Activated naive CD4-positive, alpha-beta T cell treated with anti-CD3 and anti-CD28 coated beads, Interleukin-2, amount 50 U/mL, for 24 hours (primary cell): ENCODE results near the gene CRIM1.

Experiments used
- H3K27ac Mint-ChIP-seq: one replicate; pipeline ENCODE4 v1.8.0; 2021; ENCODE audit warnings: mild to moderate bottlenecking, mixed read lengths
- H3K27me3 Mint-ChIP-seq: one replicate; pipeline ENCODE4 v1.8.0; 2021; ENCODE audit warnings: mixed read lengths
- H3K36me3 Mint-ChIP-seq: one replicate; pipeline ENCODE4 v1.8.0; 2021; ENCODE audit warnings: mixed read lengths
- H3K4me1 Mint-ChIP-seq: one replicate; pipeline ENCODE4 v1.8.0; 2021; ENCODE audit warnings: mixed read lengths
- H3K4me3 Mint-ChIP-seq: one replicate; pipeline ENCODE4 v1.8.0; 2021; ENCODE audit warnings: mild to moderate bottlenecking, mixed read lengths
- H3K9me3 Mint-ChIP-seq: one replicate; pipeline ENCODE4 v1.8.0; 2021; ENCODE audit warnings: mixed read lengths

CRIM1 gene

GRCh38 chr2:36395866-36396265 is 40.3 kb downstream of the CRIM1 start:
- Mint-ChIP-seq H3K27me3 (no peaks in the 10 kb centered on the region), H3K4me1 (no peaks in the 10 kb centered on the region), H3K36me3 (no peaks in the 10 kb centered on the region), H3K4me3 (no peak overlapping the region), H3K9me3 (no peaks in the 10 kb centered on the region), H3K27ac (no peak overlapping the region)

- H3K27me3 Mint-ChIP-seq, result no peaks in the 10 kb centered on the region
- no peaks in the 10 kb centered on the region for H3K9me3 Mint-ChIP-seq
- H3K4me3 Mint-ChIP-seq, result no peak overlapping the region
- no peaks in the 10 kb centered on the region for H3K4me1 Mint-ChIP-seq
- no peaks in the 10 kb centered on the region for H3K36me3 Mint-ChIP-seq
- no peak overlapping the region for H3K27ac Mint-ChIP-seq
These were observed 41.4 kb downstream of the CRIM1 start for GRCh38 chr2:36396878-36397539.

GRCh38 chr2:36397728-36398413 is 42.3 kb downstream of the CRIM1 start:
- Mint-ChIP-seq H3K36me3 (no peaks in the 10 kb centered on the region), H3K27me3 (no peaks in the 10 kb centered on the region), H3K4me3 (no peak overlapping the region), H3K27ac (no peak overlapping the region), H3K4me1 (no peaks in the 10 kb centered on the region), H3K9me3 (no peaks in the 10 kb centered on the region)

GRCh38 chr2:36399050-36399449 is 43.5 kb downstream of the CRIM1 start:
- Mint-ChIP-seq H3K27me3 (no peaks in the 10 kb centered on the region), H3K36me3 (no peaks in the 10 kb centered on the region), H3K9me3 (no peaks in the 10 kb centered on the region), H3K27ac (no peak overlapping the region), H3K4me3 (no peak overlapping the region), H3K4me1 (no peaks in the 10 kb centered on the region)

GRCh38 chr2:36403675-36404230 is 48.2 kb downstream of the CRIM1 start:
- H3K4me1 Mint-ChIP-seq, result no peaks in the 10 kb centered on the region
- no peaks in the 10 kb centered on the region for H3K36me3 Mint-ChIP-seq
- H3K9me3 Mint-ChIP-seq, result no peaks in the 10 kb centered on the region
- no peak overlapping the region for H3K27ac Mint-ChIP-seq
- H3K27me3 Mint-ChIP-seq, result no peaks in the 10 kb centered on the region
- no peak overlapping the region for H3K4me3 Mint-ChIP-seq

GRCh38 chr2:36404318-36404717 is 48.7 kb downstream of the CRIM1 start:
- no peak overlapping the region for H3K27ac Mint-ChIP-seq
- H3K4me3 Mint-ChIP-seq, result no peak overlapping the region
- H3K36me3 Mint-ChIP-seq, result no peaks in the 10 kb centered on the region
- no peaks in the 10 kb centered on the region for H3K9me3 Mint-ChIP-seq
- peaks cover under 1% of the 10 kb centered on the region for H3K27me3 Mint-ChIP-seq
- no peaks in the 10 kb centered on the region for H3K4me1 Mint-ChIP-seq

GRCh38 chr2:36404754-36405153 is 49.2 kb downstream of the CRIM1 start:
- H3K27ac Mint-ChIP-seq, result no peak overlapping the region
- H3K4me3 Mint-ChIP-seq, result no peak overlapping the region
- H3K4me1 Mint-ChIP-seq, result no peaks in the 10 kb centered on the region
- no peaks in the 10 kb centered on the region for H3K9me3 Mint-ChIP-seq
- peaks cover 3% of the 10 kb centered on the region for H3K27me3 Mint-ChIP-seq
- no peaks in the 10 kb centered on the region for H3K36me3 Mint-ChIP-seq

GRCh38 chr2:36405183-36405582 is 49.6 kb downstream of the CRIM1 start:
- H3K9me3 Mint-ChIP-seq, result no peaks in the 10 kb centered on the region
- H3K36me3 Mint-ChIP-seq, result no peaks in the 10 kb centered on the region
- peaks cover 3% of the 10 kb centered on the region for H3K27me3 Mint-ChIP-seq
- no peak overlapping the region for H3K4me3 Mint-ChIP-seq
- no peak overlapping the region for H3K27ac Mint-ChIP-seq
- H3K4me1 Mint-ChIP-seq, result no peaks in the 10 kb centered on the region

- Mint-ChIP-seq H3K27me3 (peaks cover 3% of the 10 kb centered on the region), H3K4me1 (no peaks in the 10 kb centered on the region), H3K27ac (no peak overlapping the region), H3K36me3 (no peaks in the 10 kb centered on the region), H3K9me3 (no peaks in the 10 kb centered on the region), H3K4me3 (no peak overlapping the region)
These were observed 50.7 kb downstream of the CRIM1 start for GRCh38 chr2:36406296-36406695.

GRCh38 chr2:36407413-36407812 is 51.8 kb downstream of the CRIM1 start:
- Mint-ChIP-seq H3K27ac (no peak overlapping the region), H3K4me1 (no peaks in the 10 kb centered on the region), H3K4me3 (no peak overlapping the region), H3K9me3 (no peaks in the 10 kb centered on the region), H3K27me3 (peaks cover 3% of the 10 kb centered on the region), H3K36me3 (no peaks in the 10 kb centered on the region)

GRCh38 chr2:36408198-36408703 is 52.7 kb downstream of the CRIM1 start:
- H3K9me3 Mint-ChIP-seq, result no peaks in the 10 kb centered on the region
- no peaks in the 10 kb centered on the region for H3K4me1 Mint-ChIP-seq
- H3K27ac Mint-ChIP-seq, result no peak overlapping the region
- no peaks in the 10 kb centered on the region for H3K36me3 Mint-ChIP-seq
- peaks cover 3% of the 10 kb centered on the region for H3K27me3 Mint-ChIP-seq
- H3K4me3 Mint-ChIP-seq, result no peak overlapping the region

GRCh38 chr2:36409335-36409734 is 53.8 kb downstream of the CRIM1 start:
- Mint-ChIP-seq H3K4me1 (no peaks in the 10 kb centered on the region), H3K27ac (no peak overlapping the region), H3K9me3 (no peaks in the 10 kb centered on the region), H3K27me3 (peaks cover 3% of the 10 kb centered on the region), H3K36me3 (no peaks in the 10 kb centered on the region), H3K4me3 (no peak overlapping the region)

GRCh38 chr2:36409935-36410334 is 54.4 kb downstream of the CRIM1 start:
- no peak overlapping the region for H3K4me3 Mint-ChIP-seq
- no peaks in the 10 kb centered on the region for H3K9me3 Mint-ChIP-seq
- H3K4me1 Mint-ChIP-seq, result no peaks in the 10 kb centered on the region
- H3K27ac Mint-ChIP-seq, result no peak overlapping the region
- no peaks in the 10 kb centered on the region for H3K36me3 Mint-ChIP-seq
- peaks cover 3% of the 10 kb centered on the region for H3K27me3 Mint-ChIP-seq

- peaks cover 3% of the 10 kb centered on the region for H3K27me3 Mint-ChIP-seq
- H3K9me3 Mint-ChIP-seq, result no peaks in the 10 kb centered on the region
- no peaks in the 10 kb centered on the region for H3K4me1 Mint-ChIP-seq
- no peaks in the 10 kb centered on the region for H3K36me3 Mint-ChIP-seq
- H3K27ac Mint-ChIP-seq, result no peak overlapping the region
- no peak overlapping the region for H3K4me3 Mint-ChIP-seq
These were observed 55.1 kb downstream of the CRIM1 start for GRCh38 chr2:36410681-36411080.

GRCh38 chr2:36411962-36412444 is 56.4 kb downstream of the CRIM1 start:
- Mint-ChIP-seq H3K9me3 (no peaks in the 10 kb centered on the region), H3K27ac (no peak overlapping the region), H3K36me3 (no peaks in the 10 kb centered on the region), H3K4me3 (no peak overlapping the region), H3K27me3 (peaks cover 3% of the 10 kb centered on the region), H3K4me1 (no peaks in the 10 kb centered on the region)

GRCh38 chr2:36413218-36413617 is 57.6 kb downstream of the CRIM1 start:
- Mint-ChIP-seq H3K4me1 (no peaks in the 10 kb centered on the region), H3K27me3 (peaks cover 3% of the 10 kb centered on the region), H3K9me3 (no peaks in the 10 kb centered on the region), H3K4me3 (no peak overlapping the region), H3K27ac (no peak overlapping the region), H3K36me3 (no peaks in the 10 kb centered on the region)
